NOMO-1 treated with DMSO at 0.1 percent for 48 hours (cell line): ENCODE measurements around the gene DNAJC7.
"Not testable (repeated sequence)": the region's sequence is repeated elsewhere in the genome, so short reads cannot be mapped to it uniquely, and the experiment has no call there.

ENCODE experiments used
- DNase-seq: peaks from one replicate; lab custom pipeline; 2025; ENCODE audit not compliant: unreplicated experiment; lab: John Stamatoyannopoulos, UW

The DNAJC7 gene

DNA sequence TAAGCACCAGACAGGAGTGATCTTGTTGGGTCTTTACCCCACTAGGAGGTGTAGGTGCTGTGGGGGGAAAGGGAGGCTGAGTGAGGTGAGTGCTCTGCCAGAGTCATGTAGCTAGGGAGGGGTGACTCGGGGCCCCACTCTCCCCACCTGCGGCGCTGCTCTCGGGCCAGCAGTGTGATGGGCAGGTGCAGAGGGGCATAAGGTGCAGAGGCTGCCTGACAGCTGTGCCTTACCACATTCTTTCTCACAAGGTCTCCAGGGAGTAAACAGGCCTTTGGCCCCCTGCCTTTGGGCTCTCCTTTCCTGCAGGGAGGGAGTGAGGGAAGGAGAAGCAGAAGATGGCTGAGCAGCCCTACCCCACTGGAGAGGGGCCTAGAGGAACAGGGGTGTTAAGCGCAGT, 55.1 kb downstream of the DNAJC7 start:
- DNase-seq, result no peak

DNA sequence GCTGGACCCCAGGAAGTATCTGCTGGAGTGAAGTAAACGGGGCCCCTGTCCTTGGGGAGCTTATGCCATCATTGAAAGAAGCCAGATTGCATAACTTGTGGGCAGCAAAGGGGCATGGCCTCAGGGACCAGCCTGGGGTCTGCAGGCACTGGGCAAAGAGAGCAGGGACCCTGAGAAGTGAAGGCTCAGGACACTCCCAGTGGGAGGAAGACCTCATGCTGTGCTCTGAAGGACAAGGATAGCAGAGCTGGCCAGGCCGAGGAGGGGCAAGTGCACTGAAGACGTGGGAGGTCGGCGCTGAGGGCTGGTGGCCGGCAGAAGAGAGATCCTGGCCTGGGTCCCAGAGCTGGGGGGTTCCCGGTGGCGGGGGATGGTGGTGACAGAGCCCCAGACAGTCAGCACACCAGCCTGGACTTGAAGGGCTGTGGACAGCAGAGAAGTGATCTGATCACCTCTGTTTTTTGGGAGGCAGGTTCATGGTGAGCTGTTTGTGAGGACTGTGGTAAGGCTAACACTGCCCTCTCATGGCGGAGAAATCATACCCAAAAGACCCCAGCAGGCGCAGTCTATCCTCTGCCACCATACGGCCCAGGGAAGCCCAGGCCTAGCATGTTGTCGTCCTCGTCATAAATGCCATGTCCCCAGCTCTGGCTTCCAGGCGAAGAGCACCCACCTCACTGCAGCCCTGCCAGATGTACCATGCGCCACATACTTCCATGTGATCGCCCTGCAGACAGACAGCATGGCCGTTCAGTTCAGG, 57.7 kb downstream of the DNAJC7 start:
- DNase-seq, result peak; percentile 60

DNA sequence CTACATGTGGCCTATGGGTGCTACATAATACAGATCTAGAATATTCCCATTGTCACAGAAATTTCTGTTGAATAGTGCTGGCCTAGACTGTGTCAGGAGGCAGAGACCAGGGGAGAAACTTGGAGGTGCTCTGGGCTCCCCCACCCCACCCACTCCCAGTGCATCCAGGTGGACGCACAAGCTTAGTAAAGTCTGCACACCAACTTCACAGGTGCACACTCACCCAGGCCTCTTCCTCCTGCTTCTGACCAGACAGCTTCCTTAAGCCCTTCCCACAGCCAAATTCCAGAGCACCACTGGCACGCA, 58.3 kb downstream of the DNAJC7 start:
- no peak for DNase-seq

GRCh38 chr17:41957869-41958439, 59.3 kb downstream of the DNAJC7 start:
- no peak for DNase-seq

GRCh38 chr17:41957031-41957868, 60.0 kb downstream of the DNAJC7 start:
- peak; percentile 37 for DNase-seq

DNA sequence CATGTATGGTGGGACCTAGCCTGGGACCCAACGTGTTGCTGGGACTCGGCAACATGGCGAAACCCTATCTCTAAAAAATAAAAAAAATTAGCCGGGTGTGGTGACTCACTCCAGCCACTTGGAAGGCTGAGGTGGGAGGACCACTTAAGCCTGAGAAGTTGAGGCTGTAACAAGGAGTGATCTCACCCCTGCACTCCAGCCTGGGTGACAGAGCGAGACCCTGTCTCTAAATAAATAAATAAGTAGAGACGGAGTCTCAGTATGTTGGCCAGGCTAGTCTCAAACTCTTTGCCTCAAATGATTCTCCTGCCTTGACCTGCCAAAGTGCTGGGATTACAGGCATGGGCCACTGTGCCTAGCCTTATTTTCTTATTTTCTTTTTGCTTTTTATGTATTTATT, 60.7 kb downstream of the DNAJC7 start:
- no peak for DNase-seq

- DNase-seq, result no peak
These were observed 68.3 kb downstream of the DNAJC7 start for GRCh38 chr17:41948762-41949460.

GRCh38 chr17:41944943-41945342, 72.3 kb downstream of the DNAJC7 start:
- no peak for DNase-seq

DNA sequence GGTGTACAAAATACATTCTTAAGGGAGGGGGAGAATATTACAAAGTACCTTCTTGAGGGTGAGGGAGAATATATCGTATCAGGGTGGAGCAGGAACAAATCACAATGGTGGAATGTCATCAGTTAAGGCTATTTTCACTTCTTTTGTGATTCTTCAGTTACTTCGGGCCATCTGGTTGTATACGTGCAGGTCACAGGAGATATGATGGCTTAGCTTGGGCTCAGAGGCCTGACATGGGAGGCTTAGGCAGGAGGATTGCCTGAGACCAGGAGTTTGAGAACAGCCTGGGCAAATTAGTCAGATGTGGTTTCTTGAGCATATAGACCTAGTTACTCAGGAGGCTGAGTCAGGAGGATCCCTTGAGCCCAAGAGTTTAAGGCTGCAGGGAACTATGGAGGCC, 73.7 kb downstream of the DNAJC7 start:
- no peak for DNase-seq

DNA sequence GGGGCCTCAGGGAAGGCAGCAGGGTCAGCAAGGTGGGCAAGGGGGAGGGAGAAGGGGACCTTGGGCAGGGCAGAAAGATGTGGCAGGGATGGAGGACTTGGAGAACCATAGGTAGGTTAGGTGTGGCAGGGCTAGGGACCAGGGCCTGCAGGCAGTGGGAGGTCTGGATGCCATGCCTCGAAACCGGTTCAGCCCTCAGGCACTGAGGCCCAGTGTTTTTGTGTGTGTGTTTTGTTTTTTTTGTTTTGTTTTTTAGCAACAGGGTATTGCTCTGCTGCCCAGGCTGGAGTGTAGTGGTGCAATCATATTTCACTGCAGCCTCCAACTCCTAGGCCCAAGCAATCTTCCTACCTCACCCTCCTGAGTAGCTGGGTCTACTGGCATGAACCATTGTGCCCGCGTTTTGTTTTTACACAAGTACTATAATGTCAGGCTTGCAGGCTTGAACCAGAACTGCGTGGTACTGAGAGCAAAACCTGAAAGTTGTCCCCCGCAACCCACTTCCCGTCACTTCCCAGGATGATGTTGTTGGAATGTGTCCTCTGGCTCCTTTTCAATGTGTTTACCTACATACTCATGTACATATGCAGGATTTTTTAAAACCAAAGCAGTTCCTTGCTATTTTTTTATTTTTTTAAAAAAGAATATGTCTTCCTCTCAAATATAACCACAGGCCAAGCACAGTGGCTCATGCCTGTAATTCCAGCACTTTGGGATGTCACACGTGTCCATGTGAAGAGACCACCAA, 74.4 kb downstream of the DNAJC7 start:
- DNase-seq, result no peak

DNA sequence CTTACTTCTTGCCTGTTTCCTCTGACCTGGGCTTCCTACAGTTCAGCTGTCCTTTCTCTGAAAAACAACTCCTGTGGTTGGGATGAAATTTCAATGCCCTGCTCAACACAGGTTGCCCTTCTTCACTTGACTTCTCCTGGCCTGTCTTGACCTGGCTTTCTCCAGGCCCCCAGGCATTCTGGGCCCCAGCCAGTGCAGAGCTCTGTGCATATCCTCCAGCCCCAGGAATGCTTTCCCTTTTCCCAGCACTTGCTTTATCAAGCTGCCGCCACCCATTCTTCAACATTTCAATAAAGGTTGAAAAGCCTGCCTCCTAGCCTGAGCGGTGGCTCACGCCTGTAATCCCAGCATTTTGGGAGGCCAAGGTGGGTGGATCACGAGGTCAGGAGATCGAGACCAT, 76.1 kb downstream of the DNAJC7 start:
- no peak for DNase-seq

GRCh38 chr17:41939693-41940090, 77.5 kb downstream of the DNAJC7 start:
- no peak for DNase-seq

DNA sequence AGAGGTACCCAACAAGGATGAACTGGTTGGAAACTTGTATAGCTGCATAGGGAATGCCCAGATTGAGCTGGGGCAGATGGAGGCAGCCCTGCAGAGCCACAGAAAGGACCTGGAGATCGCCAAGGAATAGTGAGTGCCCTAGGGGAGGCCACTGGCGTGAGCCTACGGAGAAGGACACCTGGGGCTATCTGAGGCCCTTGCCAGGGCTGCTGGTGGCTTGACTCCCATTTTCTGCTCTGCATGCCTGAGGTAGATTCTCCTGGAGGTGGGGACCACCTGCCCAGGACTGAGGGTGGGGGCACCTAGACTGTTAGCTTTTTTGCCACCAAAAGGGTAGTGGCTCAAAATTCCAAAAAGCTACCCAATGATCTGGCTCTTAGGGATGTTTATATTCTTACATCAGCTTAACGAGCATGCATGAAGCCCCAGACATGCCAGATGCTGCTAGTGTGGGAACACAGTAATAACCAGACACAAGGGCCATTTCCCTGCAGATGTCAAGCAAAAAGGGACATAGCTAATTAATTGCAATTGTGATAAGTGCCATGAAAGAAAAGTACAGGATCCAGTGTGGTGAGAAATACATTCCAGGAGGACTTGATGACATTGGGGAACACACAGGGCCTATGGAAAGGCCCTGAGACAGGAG, 78.1 kb downstream of the DNAJC7 start:
- DNase-seq, result no peak

GRCh38 chr17:41937970-41938954, 79.0 kb downstream of the DNAJC7 start:
- no peak for DNase-seq

- no peak for DNase-seq
These were observed 81.6 kb downstream of the DNAJC7 start for GRCh38 chr17:41935641-41936040.

DNA sequence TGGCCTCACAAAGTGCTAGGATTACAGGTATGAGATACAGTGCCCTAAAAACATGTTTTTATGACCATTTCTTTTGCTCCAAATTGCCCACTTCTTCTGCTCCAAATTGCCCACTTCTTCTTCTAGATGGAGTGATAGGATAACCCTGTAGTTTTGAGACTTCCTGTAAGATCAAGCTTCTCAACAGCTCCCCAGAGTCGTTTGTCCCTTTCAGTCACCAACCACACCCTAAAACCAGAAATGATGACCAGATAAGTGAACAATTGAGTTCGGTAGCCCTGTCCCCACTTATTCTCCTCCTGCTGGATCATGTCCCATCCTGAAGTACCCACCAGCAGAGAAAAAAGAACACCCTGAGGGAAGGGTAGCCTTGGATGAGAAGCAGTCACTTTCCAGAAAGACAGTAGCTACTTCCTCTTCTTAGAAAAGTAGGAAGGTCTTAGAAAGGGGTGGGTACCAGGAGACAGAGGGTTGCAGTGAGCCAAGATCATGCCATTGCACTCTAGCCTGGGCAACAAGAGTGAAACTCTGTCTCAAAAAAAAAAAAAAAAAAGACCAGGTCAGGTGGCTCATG, 84.3 kb downstream of the DNAJC7 start:
- peak; percentile 87 for DNase-seq

- not testable (repeated sequence) for DNase-seq
These were observed 85.5 kb downstream of the DNAJC7 start for GRCh38 chr17:41931715-41932114.

- not testable (repeated sequence) for DNase-seq
These were observed 86.4 kb downstream of the DNAJC7 start for GRCh38 chr17:41930833-41931156.
